Activated CD8-positive, alpha-beta memory T cell treated with anti-CD3 and anti-CD28 coated beads for 36 hours (primary cell): ENCODE results near the gene GAB2. TPM values are rescaled to one million over a fixed set of nuclear protein-coding genes. Genes with fewer than 3 reads are reported as not detected.

Experiments
- CTCF ChIA-PET: fragments of 350-600 bp; sonication (Branson Sonifier 250); formaldehyde crosslinking; loops from one replicate; lab custom pipeline; 2021; ENCODE audit warnings: antibody characterized with exemption; lab: Charles Lee
- POLR2A ChIA-PET: fragments of 350-600 bp; sonication (Branson Sonifier 250); formaldehyde crosslinking; loops from one replicate; lab custom pipeline; 2021; ENCODE audit warnings: antibody characterized with exemption; lab: Charles Lee
- total RNA-seq, 2 experiments: library from RNA; stranded (reverse); gene quantifications; one replicate each; pipeline ENCODE4 v1.2.3, GENCODE V29; 2021

The GAB2 gene
- total RNA-seq, 2 experiments from 2014 or later, result 2.6 to 2.9 TPM

DNA sequence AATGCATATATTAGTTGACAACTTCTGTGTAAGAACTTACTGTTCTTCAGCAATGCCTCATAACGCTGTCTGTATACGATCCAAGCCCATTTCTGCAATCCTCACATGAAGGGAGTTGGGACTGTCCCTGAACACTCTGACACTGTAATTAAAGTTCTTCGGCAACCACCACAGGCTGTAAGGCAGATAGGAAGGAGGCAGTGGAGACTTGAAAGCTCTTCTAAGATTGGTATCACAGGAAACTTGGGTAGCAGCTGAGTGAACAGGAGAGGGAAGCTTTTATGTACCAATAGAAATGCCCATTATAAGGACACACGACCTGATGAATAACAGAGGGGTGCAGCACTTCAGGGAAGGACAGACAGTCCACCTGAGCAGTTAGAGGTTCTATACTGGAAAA is 12.0 kb upstream of the GAB2 start:
- ChIA-PET POLR2A (no interaction called here), CTCF (interaction anchor here (1.6 to 2.0 kb wide), 2 partner anchors 10 to 32 kb away, joined by 3 to 6 read pairs; no protein-coding TSS in a partner anchor)

DNA sequence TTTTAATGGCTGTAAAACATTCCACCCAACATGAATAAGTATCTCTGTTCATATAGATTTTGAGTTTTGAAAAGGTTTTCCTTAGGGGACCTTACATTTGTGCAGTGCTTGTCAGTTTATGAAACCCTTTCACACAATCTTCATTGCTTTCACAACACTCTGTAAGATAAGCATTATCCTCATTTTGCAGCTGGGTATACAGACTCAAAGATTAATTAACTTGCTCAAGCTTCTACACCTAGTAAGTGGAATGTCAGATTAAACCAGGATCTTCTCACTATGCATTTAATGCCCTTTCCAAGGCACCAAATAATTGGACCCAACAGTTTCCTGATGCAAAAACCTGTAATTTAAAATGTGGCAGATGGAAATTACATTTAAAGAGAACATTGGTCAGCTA is 11.6 kb upstream of the GAB2 start:
- ChIA-PET CTCF (interaction anchor here (1.6 to 2.0 kb wide), 2 partner anchors 10 to 32 kb away, joined by 3 to 6 read pairs; no protein-coding TSS in a partner anchor), POLR2A (no interaction called here)

DNA sequence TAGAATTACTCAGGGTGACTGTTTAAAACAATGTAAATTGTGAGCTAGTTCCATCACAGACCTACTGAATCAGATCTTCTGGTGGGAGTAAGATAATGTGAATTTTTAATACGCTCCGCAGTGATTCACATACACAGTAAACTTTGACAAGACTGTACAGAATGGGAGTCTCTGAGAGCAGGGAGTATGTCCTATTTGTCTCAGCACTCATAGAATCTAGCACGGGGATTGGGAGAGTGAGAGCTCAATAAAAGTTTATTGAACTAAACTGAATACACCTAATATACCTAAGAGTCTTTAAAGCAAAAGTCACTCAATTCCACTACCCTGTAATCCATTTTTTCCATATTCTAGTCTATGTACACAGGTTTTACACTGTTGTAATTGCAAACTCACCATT is 11.2 kb upstream of the GAB2 start:
- POLR2A ChIA-PET, result no interaction called here

DNA sequence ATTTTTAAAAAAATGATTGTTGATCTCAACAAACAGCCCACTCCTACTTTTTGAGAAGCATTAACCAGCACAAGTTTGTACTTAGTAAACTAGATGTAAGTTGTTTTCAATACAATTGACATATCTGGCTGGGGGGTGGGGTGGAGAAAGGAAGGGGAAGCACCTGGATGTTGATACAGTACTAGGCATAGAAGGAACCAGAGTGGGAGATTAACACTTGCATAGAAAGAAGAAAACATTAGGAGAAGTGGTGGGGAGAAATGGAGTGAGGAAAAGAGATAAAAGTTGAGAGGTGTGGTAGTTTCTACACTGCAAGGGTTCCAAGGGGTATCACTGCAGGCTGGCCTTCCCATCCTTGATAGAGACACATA is 10.6 kb upstream of the GAB2 start:
- CTCF ChIA-PET, result interaction anchor here (1.0 to 2.0 kb wide), 3 partner anchors 9 to 137 kb away, joined by 3 to 6 read pairs (median 3); no protein-coding TSS in a partner anchor
- POLR2A ChIA-PET, result no interaction called here

More for the DNA sequence above, 11.2 kb upstream of the GAB2 start:
- CTCF ChIA-PET, result interaction anchor here (1.6 to 2.0 kb wide), 2 partner anchors 9 to 33 kb away, joined by 3 to 6 read pairs; no protein-coding TSS in a partner anchor

DNA sequence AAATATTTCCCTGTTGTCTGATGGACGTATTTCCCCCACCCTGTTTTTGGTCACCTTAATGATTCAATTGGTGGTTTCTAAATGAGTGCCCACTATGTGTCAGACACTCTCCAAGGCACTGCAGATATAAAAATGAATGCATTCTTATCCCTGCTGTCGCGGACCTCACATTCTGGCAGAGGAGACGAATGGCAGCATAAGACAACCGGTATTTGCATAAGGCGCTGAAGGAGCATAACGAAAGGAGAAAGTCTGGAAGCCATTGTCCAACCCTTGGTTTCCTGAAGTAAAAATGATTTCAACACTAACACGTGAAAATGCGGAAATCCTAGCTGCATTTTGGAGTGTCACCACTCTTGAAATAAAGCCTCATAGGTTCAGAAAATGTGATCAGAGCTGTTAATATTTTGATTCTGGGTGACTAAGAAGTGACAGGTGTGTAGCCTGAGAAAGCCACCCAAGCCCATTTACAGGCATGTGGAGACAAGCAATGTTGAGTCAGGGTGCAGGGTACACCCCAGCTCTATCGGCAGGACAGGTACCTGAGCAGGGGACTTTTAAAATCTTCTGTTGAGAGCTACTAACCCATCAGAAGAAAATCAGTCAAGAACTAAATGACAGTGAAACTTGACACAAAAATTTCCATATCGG is 10.1 kb upstream of the GAB2 start:
- ChIA-PET CTCF (interaction anchor here (0.7 to 1.3 kb wide), 4 partner anchors 10 to 137 kb away, joined by 3 to 4 read pairs (median 3); partner anchors contain the start of gene GAB2), POLR2A (interaction anchor here (0.9 kb wide), 1 partner anchor 289 kb away, joined by 3 read pairs; no protein-coding TSS in a partner anchor)

GRCh38 chr11:78426845-78427244 is 9.2 kb upstream of the GAB2 start:
- POLR2A ChIA-PET, result interaction anchor here (0.9 kb wide), 1 partner anchor 288 kb away, joined by 3 read pairs; no protein-coding TSS in a partner anchor
- CTCF ChIA-PET, result interaction anchor here (0.8 to 1.3 kb wide), 2 partner anchors 10 to 199 kb away, joined by 3 to 4 read pairs; no protein-coding TSS in a partner anchor

DNA sequence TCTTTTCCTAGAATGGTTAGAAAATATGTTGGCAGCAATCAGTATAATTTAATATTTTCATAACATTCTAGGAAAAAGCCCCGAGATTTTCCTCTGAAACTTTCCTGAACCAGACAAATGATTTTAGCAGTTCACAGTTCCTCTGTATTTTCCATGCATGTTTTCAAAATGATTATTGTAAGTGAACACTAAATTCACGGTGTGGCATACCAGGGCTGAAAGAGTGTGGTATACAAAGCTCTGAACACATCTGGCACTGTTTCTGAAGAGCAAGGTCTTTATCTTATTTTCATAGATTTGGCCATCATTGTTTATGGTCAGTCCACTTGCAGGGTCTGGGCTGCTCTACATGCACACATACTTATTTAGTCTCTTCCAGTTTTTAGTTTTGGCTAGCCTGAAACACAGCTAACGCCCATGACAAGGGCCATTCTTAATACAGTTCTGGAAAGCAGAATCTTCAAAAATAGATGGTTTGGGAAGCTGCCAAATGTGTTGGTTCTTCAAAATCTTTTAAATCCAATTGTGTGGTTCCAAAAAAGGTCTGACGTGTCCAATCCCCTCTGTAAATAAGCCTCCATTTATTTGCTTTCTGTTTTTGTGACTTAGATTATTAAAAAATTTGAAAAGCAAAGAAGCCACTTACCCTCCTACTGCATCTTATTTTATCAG is 7.9 kb upstream of the GAB2 start:
- POLR2A ChIA-PET, result no interaction called here
- CTCF ChIA-PET, result interaction anchor here (0.7 kb wide), 1 partner anchor 15 kb away, joined by 3 read pairs; no protein-coding TSS in a partner anchor

- ChIA-PET POLR2A (no interaction called here), CTCF (interaction anchor here (0.7 kb wide), 1 partner anchor 16 kb away, joined by 3 read pairs; no protein-coding TSS in a partner anchor)
Observed at GRCh38 chr11:78424334-78425270, 7.0 kb upstream of the GAB2 start.

DNA sequence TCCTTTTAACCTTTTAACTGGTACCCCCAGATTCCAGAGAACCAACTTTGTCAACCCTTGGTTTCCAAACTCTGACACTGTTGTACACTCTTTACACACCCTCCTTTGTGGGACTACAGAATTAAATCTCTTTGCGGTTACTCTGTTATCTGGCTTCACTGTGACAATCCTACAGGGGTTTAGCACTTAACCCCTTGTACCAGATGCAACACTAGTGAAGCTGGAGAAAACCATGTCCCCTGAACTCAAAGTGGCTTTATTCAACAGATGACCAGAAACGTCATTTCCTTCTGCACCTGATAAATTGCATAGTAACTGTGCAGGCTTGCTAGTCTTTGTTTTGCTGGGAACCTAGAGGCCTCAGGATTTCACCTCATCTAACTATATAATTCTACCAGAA is 5.6 kb upstream of the GAB2 start:
- ChIA-PET POLR2A (interaction anchor here (0.6 kb wide), 1 partner anchor 16 kb away, joined by 3 read pairs; no protein-coding TSS in a partner anchor), CTCF (interaction anchor here (0.9 kb wide), 1 partner anchor 58 kb away, joined by 3 read pairs; no protein-coding TSS in a partner anchor)

DNA sequence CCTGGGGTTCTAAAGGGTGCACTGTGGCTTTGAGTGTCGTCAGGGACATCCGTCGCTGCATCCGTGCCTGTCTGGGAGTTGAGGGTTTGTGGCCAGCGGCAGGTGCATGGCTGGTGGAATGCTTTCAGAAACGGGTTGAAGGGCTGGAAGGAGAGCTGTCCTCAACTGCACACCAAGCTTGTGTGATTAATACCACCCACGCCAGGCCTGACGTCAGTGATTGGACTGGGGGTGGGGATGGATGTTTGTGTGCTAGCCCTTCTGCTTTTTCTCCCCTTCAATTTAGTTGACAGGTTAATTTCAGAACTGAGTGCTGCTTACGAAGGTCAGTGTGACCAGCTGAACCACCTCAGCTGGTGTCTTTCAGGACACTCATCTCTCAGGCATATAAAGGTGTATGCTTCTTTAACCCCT is 3.2 kb upstream of the GAB2 start:
- POLR2A ChIA-PET, result no interaction called here
- CTCF ChIA-PET, result interaction anchor here (0.7 to 1.5 kb wide), 3 partner anchors 11 to 176 kb away, joined by 3 to 4 read pairs (median 3); no protein-coding TSS in a partner anchor

GRCh38 chr11:78420255-78420764 is 2.7 kb upstream of the GAB2 start:
- ChIA-PET CTCF (interaction anchor here (0.7 to 1.5 kb wide), 5 partner anchors 9 to 281 kb away, joined by 3 to 6 read pairs (median 3); partner anchors contain the start of gene ALG8), POLR2A (no interaction called here)

GRCh38 chr11:78419327-78419726 is 1.7 kb upstream of the GAB2 start:
- POLR2A ChIA-PET, result no interaction called here
- CTCF ChIA-PET, result interaction anchor here (0.6 to 3.2 kb wide), 5 partner anchors 10 to 280 kb away, joined by 3 to 17 read pairs (median 3); partner anchors contain the start of genes ALG8 and KCTD21

- POLR2A ChIA-PET, result interaction anchor here (0.6 to 1.7 kb wide), 2 partner anchors 49 to 156 kb away, joined by 6 to 7 read pairs; partner anchors contain the start of gene NARS2
- CTCF ChIA-PET, result interaction anchor here (0.6 to 3.2 kb wide), 7 partner anchors 9 to 230 kb away, joined by 3 to 17 read pairs (median 3); partner anchors contain the start of gene KCTD21
Observed at GRCh38 chr11:78418584-78419211, 1.1 kb upstream of the GAB2 start.

- CTCF ChIA-PET, result interaction anchor here (1.0 to 3.2 kb wide), 5 partner anchors 10 to 147 kb away, joined by 3 to 17 read pairs (median 3); no protein-coding TSS in a partner anchor
- POLR2A ChIA-PET, result interaction anchor here (0.6 to 1.7 kb wide), 4 partner anchors 47 to 279 kb away, joined by 3 to 7 read pairs (median 4); partner anchors contain the start of genes ALG8 and NARS2
Observed at GRCh38 chr11:78417888-78418583, 416 bp upstream of the GAB2 start.

GRCh38 chr11:78416285-78417174 is 1.1 kb downstream of the GAB2 start:
- ChIA-PET CTCF (interaction anchor here (0.6 to 3.2 kb wide), 9 partner anchors 10 to 189 kb away, joined by 3 to 17 read pairs (median 4); no protein-coding TSS in a partner anchor), POLR2A (interaction anchor here (0.6 to 1.7 kb wide), 4 partner anchors 38 to 548 kb away, joined by 3 to 6 read pairs (median 4); partner anchors contain the start of genes ALG8 and NARS2)
